IMR-90 (cell line): ENCODE results near the gene UGT1A7.

ENCODE experiments used
- CTCF ChIP-seq: conservative IDR thresholded peaks from 2 replicates; pipeline ENCODE4 v1.5.1; 2012; ENCODE audit warnings: mild to moderate bottlenecking, low read depth, low read length, improper control_type of control experiment
- RAD21 ChIP-seq: IDR thresholded peaks from 2 replicates; pipeline ENCODE4 v1.6.1; 2012; ENCODE audit warnings: low read length, improper control_type of control experiment

GRCh38 chr2:233663911-233664310, 17.8 kb upstream of the UGT1A7 start:
- no peak for TF ChIP-seq CTCF
- TF ChIP-seq RAD21: no peak
